MCF 10A (cell line): ENCODE results near the gene GALNS. TPM values are rescaled to one million over a fixed set of nuclear protein-coding genes. Genes with fewer than 3 reads are reported as not detected.

Experiments used
- BruUV-seq: library from RNA; stranded (reverse); fragments of 400-500 nt; replicated peaks from 2 replicates; lab custom pipeline; 2021; lab: Mats Ljungman, UMichigan
- CTCF ChIA-PET: fragments of 300-600 bp; sonication (Branson Sonifier 250); formaldehyde crosslinking; extraction: SDS; loops from one replicate; lab custom pipeline; 2021; ENCODE audit warnings: antibody characterized with exemption, inconsistent platforms; lab: Yijun Ruan, JAX
- POLR2A ChIA-PET: fragments of 300-600, 350-650 bp; sonication (Branson Sonifier 250); formaldehyde crosslinking; extraction: SDS; loops from one replicate; lab custom pipeline; 2020; ENCODE audit warnings: antibody characterized with exemption, inconsistent platforms; lab: Yijun Ruan, JAX
- DNase-seq: peaks from one replicate; pipeline ENCODE4 v3.0.0-alpha.2; 2018; ENCODE audit not compliant: unreplicated experiment
- H3K27ac Mint-ChIP-seq: one replicate; pipeline ENCODE4 v1.8.0; 2022; ENCODE audit warnings: mild to moderate bottlenecking, low read depth, mixed read lengths; ENCODE audit not compliant: unreplicated experiment
- H3K27me3 Mint-ChIP-seq: one replicate; pipeline ENCODE4 v1.8.0; 2022; ENCODE audit warnings: mixed read lengths; ENCODE audit not compliant: insufficient read depth, unreplicated experiment
- H3K36me3 Mint-ChIP-seq: one replicate; pipeline ENCODE4 v1.8.0; 2022; ENCODE audit warnings: mild to moderate bottlenecking, moderate library complexity, mixed read lengths; ENCODE audit not compliant: insufficient read depth, unreplicated experiment
- H3K4me1 Mint-ChIP-seq: one replicate; pipeline ENCODE4 v1.8.0; 2022; ENCODE audit warnings: mixed read lengths; ENCODE audit not compliant: insufficient read depth, unreplicated experiment
- H3K4me3 Mint-ChIP-seq: one replicate; pipeline ENCODE4 v1.8.0; 2022; ENCODE audit warnings: mild to moderate bottlenecking, moderate library complexity, mixed read lengths; ENCODE audit not compliant: unreplicated experiment
- H3K9me3 Mint-ChIP-seq: one replicate; pipeline ENCODE4 v1.8.0; 2022; ENCODE audit warnings: mixed read lengths; ENCODE audit not compliant: unreplicated experiment
- CTCF ChIP-seq: fragments of 200-600 bp; IDR thresholded peaks from one replicate; pipeline ENCODE4 v1.8.0; 2022; ENCODE audit warnings: antibody characterized with exemption, mild to moderate bottlenecking; ENCODE audit not compliant: unreplicated experiment
- intact Hi-C: fragments of 100-400 bp; cut with micrococcal nuclease; formaldehyde crosslinking; loops from 2 replicates; pipeline ENCODE4 v1.14.1; 2022
- total RNA-seq: library from RNA; stranded (reverse); gene quantifications from 2 replicates; pipeline ENCODE4 v1.2.3, GENCODE V29; 2022

Gene GALNS
- total RNA-seq, 1 experiment from 2014 or later: 26.0 TPM

GRCh38 chr16:88904676-88905365, 48.1 kb upstream of the GALNS start:
- ChIA-PET CTCF (no interaction called here), POLR2A (interaction anchor here (0.6 kb wide), 1 partner anchor 19 kb away, joined by 3 read pairs; no protein-coding TSS in a partner anchor)
- Mint-ChIP-seq H3K27me3 (no peaks in the 10 kb centered on the region), H3K27ac (no peak overlapping the region), H3K36me3 (no peaks in the 10 kb centered on the region), H3K4me1 (peaks cover 5% of the 10 kb centered on the region), H3K4me3 (no peak overlapping the region), H3K9me3 (no peaks in the 10 kb centered on the region)
- no peak for TF ChIP-seq CTCF
- intact Hi-C loops: no loop called here
- no TSS peak for BruUV-seq
- DNase-seq: no peak

- H3K27ac Mint-ChIP-seq: no peak overlapping the region
- peaks cover 8% of the 10 kb centered on the region for H3K27me3 Mint-ChIP-seq
- intact Hi-C loops: no loop called here
- no peak for TF ChIP-seq CTCF
- CTCF ChIA-PET: no interaction called here
- H3K36me3 Mint-ChIP-seq: no peaks in the 10 kb centered on the region
- no peaks in the 10 kb centered on the region for H3K9me3 Mint-ChIP-seq
- POLR2A ChIA-PET: no interaction called here
- BruUV-seq: no TSS peak
- H3K4me1 Mint-ChIP-seq: peaks cover 5% of the 10 kb centered on the region
- no peak for DNase-seq
- H3K4me3 Mint-ChIP-seq: no peak overlapping the region
These were observed 46.5 kb upstream of the GALNS start for GRCh38 chr16:88903267-88903666.

GRCh38 chr16:88902744-88903143, 46.0 kb upstream of the GALNS start:
- DNase-seq: no peak
- Mint-ChIP-seq H3K9me3 (no peaks in the 10 kb centered on the region), H3K27ac (no peak overlapping the region), H3K4me1 (peaks cover 3% of the 10 kb centered on the region), H3K36me3 (no peaks in the 10 kb centered on the region), H3K4me3 (no peak overlapping the region), H3K27me3 (peaks cover 10% of the 10 kb centered on the region)
- no peak for TF ChIP-seq CTCF
- intact Hi-C loops: no loop called here
- ChIA-PET POLR2A (no interaction called here), CTCF (no interaction called here)
- no TSS peak for BruUV-seq

GRCh38 chr16:88901718-88902337, 45.1 kb upstream of the GALNS start:
- Mint-ChIP-seq H3K4me1 (no peaks in the 10 kb centered on the region), H3K36me3 (no peaks in the 10 kb centered on the region), H3K4me3 (no peak overlapping the region), H3K27me3 (peaks cover 10% of the 10 kb centered on the region), H3K9me3 (no peaks in the 10 kb centered on the region), H3K27ac (no peak overlapping the region)
- ChIA-PET CTCF (no interaction called here), POLR2A (no interaction called here)
- no peak for TF ChIP-seq CTCF
- no TSS peak for BruUV-seq
- DNase-seq: no peak
- intact Hi-C loops: no loop called here
